ENCODE data around the gene TMEM250. TPM values are rescaled to one million over a fixed set of nuclear protein-coding genes. Genes with fewer than 3 reads are reported as not detected.
A peak's percentile ranks its signal among the peaks of the same experiment; 100 is the strongest.

The TMEM250 gene
- total RNA-seq, 1 donor from 2014 or later, result 23.0 TPM

GRCh38 chr9:136135326-136136126 is 16.9 kb upstream of the TMEM250 start:
- DNase-seq (ENCODE audit: low spot score) (no peak), ATAC-seq (no peak)
- intact Hi-C loops (cut with DNase I), result no loop called here

- DNase-seq (ENCODE audit: low spot score) (no peak), ATAC-seq (no peak)
- intact Hi-C loops (cut with DNase I), result no loop called here
These were observed 15.3 kb upstream of the TMEM250 start for GRCh38 chr9:136133959-136134484.

GRCh38 chr9:136133191-136133958 is 14.7 kb upstream of the TMEM250 start:
- ATAC-seq (peak; percentile 35), DNase-seq (ENCODE audit: low spot score) (no peak)
- intact Hi-C loops (cut with DNase I), result no loop called here

GRCh38 chr9:136132512-136133050 is 13.9 kb upstream of the TMEM250 start:
- no peak for DNase-seq (ENCODE audit: low spot score)
- intact Hi-C loops (cut with DNase I), result no loop called here
- no peak for ATAC-seq

DNA sequence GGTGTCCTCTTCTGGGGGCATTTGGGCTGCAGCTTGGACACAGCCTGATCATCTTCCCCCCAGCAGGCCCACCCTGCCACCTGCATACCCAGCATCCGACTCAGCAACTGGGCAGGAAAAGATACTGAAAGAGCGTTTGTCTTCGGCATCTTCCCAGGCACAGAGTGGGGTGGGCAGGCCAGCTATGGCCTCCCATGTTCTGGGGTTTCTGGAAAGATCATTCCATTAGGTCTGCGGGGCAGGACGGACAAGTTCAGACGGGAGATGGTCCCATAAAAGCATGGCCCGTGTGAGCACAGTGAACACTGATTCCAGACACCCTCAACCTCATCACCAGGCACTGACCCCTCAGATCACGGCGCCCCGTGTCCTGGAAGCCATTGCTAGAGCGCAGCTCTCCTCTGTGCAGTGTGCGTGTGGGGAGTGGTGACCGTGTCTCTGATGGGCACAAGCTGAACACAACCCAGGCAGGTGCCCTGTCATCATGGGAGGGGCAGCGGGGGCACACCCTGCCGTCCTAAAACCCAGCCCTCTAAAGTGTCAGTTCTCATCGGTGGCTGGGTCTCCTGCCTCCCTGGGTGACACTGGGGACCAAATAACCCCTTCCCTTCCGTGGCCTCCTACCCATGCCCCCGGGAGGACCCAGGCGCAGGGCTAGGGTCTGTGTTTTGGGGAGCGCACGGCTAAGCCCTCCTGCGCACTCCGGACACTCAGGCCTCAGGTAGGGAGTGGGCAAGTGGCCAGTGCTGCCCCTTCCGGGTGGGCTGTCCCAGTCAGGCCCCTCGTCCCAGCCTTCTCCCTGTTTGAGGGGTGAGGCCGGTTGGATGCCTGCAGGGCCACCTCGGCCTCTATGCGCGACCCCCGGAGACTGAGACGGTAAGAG is 13.2 kb upstream of the TMEM250 start:
- DNase-seq (ENCODE audit: low spot score) (no peak), ATAC-seq (no peak)
- intact Hi-C loops (cut with DNase I), result no loop called here

- intact Hi-C loops (cut with DNase I), result no loop called here
These were observed 10.5 kb upstream of the TMEM250 start for GRCh38 chr9:136129176-136129575.

GRCh38 chr9:136128436-136128835 is 9.8 kb upstream of the TMEM250 start:
- no peak for DNase-seq (ENCODE audit: low spot score)
- ATAC-seq, result no peak
- intact Hi-C loops (cut with DNase I), result no loop called here

More at GRCh38 chr9:136129176-136129575, 10.5 kb upstream of the TMEM250 start:
- DNase-seq (ENCODE audit: low spot score), result no peak
- ATAC-seq, result no peak

- intact Hi-C loops (cut with DNase I), result no loop called here
- ATAC-seq (no peak), DNase-seq (ENCODE audit: low spot score) (no peak)
These were observed 8.6 kb upstream of the TMEM250 start for GRCh38 chr9:136127313-136127712.

GRCh38 chr9:136124976-136125692 is 6.5 kb upstream of the TMEM250 start:
- DNase-seq (ENCODE audit: low spot score), result no peak
- ATAC-seq, result no peak
- intact Hi-C loops (cut with DNase I), result loop anchor here (5.0 kb wide), 1 partner anchor 158 kb away; no protein-coding TSS in a partner anchor

DNA sequence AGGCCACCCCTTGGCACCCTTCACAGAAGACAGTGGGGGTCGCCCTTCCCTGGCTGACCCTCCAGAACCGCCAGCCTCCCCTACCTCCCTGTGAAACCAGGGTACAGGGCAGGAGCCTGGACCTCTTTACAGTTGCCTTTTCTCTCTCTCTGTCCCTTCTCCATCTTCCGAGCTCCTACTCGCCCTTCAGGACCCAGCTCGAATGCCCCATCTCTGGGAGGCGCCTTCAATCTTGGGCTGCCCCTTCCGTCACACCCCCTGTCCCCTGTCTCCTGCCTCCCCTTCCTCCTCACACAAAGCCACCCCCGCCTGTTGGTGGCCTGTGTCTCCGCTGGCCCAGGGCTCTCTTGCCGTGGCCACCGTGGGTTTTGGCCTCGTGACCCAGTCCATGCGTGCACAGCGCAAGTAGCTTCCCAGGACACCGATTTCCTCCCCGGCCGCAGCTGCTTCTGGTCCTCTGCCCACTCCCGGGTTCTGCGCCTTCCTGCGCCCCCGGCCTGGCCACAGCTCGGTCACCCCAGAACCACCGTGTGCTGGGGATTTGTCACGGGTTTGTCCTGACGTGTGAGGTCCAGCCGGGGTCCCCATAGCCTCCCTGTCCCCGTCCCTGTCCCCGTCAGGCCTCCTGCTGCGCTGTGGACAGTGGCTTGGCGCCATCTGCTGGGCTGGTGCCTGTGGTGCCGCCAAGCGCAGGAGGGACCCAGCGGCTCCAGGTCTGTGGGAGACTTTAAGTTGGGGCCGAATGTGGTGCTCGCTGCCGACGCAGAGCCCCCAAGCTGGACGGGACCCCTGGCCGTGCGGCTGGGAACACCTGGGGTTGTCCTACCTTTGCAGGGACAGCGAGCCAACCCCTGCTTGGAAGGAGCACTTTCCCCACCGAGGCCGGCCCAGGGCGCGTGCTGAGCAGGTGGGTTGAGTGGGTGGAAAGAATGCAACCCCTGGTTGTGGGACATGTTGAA is 4.0 kb upstream of the TMEM250 start:
- DNase-seq (ENCODE audit: low spot score) (peak; percentile 89), ATAC-seq (peak; percentile 64)
- intact Hi-C loops (cut with DNase I), result loop anchor here (2.0 to 5.0 kb wide), 2 partner anchors 34 to 155 kb away; no protein-coding TSS in a partner anchor

DNA sequence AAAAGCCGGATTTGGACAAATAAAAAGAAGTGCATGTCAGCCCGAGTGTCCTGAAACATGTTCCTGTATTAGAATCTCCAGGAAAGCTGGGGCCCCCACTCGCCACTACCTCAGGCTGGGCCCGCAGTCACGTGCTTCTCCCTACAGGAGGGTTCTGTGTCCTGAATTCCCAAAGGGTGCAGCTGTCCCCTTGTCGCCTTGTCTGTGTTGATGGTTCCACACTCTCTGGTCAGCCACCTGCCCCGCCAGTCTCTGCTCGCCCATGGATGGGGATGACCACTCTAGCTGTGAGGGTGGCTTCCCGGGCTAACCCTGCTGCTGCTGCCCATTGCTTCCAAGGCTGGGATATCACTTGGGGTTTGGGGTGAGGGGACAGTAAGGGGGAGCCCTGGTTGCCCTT is 3.1 kb upstream of the TMEM250 start:
- DNase-seq (ENCODE audit: low spot score) (no peak), ATAC-seq (no peak)
- intact Hi-C loops (cut with DNase I), result loop anchor here (2.0 to 5.0 kb wide), 2 partner anchors 33 to 154 kb away; no protein-coding TSS in a partner anchor

GRCh38 chr9:136120438-136120844 is 1.8 kb upstream of the TMEM250 start:
- ATAC-seq (no peak), DNase-seq (ENCODE audit: low spot score) (no peak)
- intact Hi-C loops (cut with DNase I), result loop anchor here (5.0 kb wide), 1 partner anchor 153 kb away; no protein-coding TSS in a partner anchor

GRCh38 chr9:136119883-136120393 is 1.3 kb upstream of the TMEM250 start:
- ATAC-seq, result no peak
- DNase-seq (ENCODE audit: low spot score), result no peak
- intact Hi-C loops (cut with DNase I), result loop anchor here (5.0 kb wide), 1 partner anchor 153 kb away; no protein-coding TSS in a partner anchor

GRCh38 chr9:136119061-136119882 is 597 bp upstream of the TMEM250 start:
- intact Hi-C loops (cut with DNase I), result no loop called here
- no peak for DNase-seq (ENCODE audit: low spot score)
- ATAC-seq, result peak; percentile 2

- intact Hi-C loops (cut with DNase I), result no loop called here
- ATAC-seq (no peak), DNase-seq (ENCODE audit: low spot score) (no peak)
These were observed 757 bp downstream of the TMEM250 start for GRCh38 chr9:136117916-136118319.
